NCI-H2081 treated with DMSO at 0.1 percent for 48 hours (cell line): ENCODE data around the gene SPAG5.

Source experiments
- DNase-seq: peaks from one replicate; lab custom pipeline; 2025; lab: John Stamatoyannopoulos, UW

SPAG5 gene, protein sequence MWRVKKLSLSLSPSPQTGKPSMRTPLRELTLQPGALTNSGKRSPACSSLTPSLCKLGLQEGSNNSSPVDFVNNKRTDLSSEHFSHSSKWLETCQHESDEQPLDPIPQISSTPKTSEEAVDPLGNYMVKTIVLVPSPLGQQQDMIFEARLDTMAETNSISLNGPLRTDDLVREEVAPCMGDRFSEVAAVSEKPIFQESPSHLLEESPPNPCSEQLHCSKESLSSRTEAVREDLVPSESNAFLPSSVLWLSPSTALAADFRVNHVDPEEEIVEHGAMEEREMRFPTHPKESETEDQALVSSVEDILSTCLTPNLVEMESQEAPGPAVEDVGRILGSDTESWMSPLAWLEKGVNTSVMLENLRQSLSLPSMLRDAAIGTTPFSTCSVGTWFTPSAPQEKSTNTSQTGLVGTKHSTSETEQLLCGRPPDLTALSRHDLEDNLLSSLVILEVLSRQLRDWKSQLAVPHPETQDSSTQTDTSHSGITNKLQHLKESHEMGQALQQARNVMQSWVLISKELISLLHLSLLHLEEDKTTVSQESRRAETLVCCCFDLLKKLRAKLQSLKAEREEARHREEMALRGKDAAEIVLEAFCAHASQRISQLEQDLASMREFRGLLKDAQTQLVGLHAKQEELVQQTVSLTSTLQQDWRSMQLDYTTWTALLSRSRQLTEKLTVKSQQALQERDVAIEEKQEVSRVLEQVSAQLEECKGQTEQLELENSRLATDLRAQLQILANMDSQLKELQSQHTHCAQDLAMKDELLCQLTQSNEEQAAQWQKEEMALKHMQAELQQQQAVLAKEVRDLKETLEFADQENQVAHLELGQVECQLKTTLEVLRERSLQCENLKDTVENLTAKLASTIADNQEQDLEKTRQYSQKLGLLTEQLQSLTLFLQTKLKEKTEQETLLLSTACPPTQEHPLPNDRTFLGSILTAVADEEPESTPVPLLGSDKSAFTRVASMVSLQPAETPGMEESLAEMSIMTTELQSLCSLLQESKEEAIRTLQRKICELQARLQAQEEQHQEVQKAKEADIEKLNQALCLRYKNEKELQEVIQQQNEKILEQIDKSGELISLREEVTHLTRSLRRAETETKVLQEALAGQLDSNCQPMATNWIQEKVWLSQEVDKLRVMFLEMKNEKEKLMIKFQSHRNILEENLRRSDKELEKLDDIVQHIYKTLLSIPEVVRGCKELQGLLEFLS

GRCh38 chr17:28598799-28599310 is at the start of gene SPAG5:
SPAG5 (minus strand) TSS chr17:28599025; CDS start chr17:28598946, 79 bp downstream.
- DNase-seq, result peak; percentile 41

- DNase-seq, result no peak
These were observed 47.4 kb upstream of the SPAG5 start for GRCh38 chr17:28646039-28646754.

DNA sequence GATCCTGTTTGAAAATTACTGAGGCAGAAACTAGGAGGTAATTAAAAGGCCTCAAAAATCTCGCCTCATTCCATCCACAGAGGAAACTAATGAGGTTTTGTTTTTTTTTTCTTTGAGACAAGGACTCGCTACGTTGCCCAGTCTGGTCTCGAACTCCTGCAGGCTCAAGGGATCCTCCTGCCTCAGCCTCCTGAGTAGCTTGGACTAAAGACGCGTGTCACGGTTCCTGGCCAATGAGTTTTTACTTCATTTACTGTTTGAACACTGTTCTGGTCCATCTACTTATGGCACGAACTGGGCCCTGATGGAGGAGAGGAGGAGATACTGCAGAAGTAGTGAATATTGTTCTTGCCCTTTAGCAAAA is 46.7 kb upstream of the SPAG5 start:
- DNase-seq, result no peak

DNA sequence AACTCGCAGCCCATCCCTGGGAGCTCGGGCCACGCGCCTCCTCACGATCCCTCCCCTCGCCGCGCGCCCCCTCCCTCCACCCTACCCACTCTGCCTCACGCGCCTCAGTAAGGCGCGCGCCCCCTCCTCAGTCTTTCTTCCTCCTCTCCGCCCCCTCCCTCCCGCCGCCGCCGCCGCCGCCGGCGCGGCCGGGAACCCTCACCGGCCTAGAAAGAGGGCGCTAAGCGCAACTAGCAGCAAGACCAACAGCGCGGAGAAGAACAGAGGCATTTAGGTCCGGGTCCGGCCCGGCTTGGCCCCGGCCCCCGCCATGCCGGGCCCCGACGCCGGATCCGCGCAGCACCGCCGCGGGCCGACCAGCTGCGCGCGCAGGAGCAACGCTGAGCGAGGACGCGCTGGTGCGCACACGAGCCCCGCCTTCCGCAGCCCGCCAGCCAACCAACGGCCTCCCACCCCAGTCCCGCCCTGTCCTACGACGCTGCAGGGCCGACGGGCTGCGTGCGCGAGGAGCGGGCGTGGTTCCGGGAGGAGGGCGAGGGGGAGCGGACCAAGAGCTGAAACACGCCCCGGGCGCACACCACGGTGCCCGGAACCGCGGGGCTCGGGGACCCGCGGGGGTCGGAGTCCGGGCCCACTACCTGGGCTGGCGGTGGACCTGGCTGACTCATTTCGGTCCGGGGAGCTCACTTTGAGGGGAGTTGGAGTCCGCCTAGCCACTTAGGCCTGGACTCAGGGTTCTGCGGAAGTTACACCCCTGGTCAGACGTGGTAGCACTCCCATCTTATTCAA is 46.2 kb upstream of the SPAG5 start, which contains the start of gene BLTP2:
TSS of gene BLTP2 (minus strand) at position 372 of the 789 bp plus-strand sequence. CDS start at position 270, 102 bp downstream.
- DNase-seq, result peak; percentile 1

DNA sequence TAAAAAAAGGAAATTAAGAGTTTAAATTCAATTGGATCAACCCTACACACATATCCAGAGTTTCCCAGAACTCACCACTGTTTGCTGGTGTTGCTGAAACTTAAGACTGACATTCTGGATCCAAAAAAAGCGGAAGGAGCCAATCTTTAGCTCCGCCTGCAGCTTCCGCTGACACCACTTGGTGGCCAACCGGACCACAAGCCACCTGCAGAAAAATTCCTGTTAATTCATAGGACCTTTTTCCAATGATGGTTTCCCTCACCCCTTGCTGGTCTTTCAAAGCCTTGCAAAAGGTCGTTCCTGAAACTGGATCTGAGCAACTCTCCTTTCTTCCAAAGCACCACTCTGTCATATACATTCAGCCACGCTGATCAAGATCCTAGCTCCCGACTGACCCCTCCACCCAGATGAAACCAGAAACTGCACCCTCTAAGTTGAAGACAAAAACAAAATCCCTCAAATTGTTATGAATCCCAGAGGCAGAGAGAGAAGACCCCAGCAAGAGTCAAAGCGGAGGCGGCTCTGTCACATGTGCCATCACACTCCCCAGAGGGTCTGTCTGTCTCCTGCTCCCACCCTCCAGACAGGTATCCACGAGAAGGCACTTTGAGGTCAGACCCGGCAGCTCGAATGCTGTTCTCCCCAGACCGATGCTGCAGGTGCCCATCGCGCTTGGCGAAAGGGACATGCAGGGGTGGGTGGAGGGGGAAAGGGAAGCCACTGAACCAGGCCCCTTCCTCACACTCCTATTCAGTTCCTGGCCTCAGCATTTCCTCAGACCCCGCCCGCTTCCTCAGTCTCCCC is 45.4 kb upstream of the SPAG5 start:
- DNase-seq, result no peak

- no peak for DNase-seq
These were observed 42.8 kb upstream of the SPAG5 start for GRCh38 chr17:28641579-28641978.

DNA sequence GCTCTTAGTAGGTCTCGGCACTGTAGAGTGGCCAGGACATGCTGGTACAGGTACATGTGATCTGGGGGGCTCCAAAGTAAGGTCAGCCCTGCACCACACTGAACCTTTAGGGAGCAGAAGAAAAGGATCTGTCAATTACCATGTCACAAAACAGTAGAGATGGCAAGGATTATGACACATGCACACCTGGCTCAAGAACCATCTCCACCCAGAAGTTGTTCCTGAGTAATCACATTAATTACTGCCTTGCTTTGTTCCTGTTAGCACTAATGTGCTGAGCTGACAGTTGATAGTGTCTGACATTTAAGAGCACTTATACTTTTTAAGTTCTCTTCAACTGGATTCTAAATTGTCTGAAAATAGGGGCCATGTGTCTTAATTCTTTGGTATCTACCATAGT is 36.7 kb upstream of the SPAG5 start:
- no peak for DNase-seq

- no peak for DNase-seq
These were observed 35.5 kb upstream of the SPAG5 start for GRCh38 chr17:28634206-28634865.

DNA sequence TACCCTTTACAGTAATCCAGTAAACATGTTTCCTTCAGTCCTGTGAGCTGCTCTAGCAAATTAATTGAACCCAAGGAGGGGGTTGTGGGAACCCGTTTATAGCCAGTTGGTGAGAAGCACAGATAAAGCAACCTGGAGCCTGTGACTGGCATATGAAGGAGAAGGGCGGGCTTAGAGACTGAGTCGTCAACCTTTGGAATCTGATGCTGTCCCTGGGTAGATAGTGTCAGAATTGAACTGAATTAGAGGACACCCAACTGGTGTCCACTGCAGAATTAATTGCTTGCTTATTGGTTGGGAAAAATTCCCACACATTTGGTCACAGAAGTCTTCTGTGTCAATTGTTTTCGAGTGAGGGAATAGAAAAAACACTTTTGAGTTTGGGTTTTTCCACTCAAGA is 28.0 kb upstream of the SPAG5 start:
- no peak for DNase-seq

- no peak for DNase-seq
These were observed 25.3 kb upstream of the SPAG5 start for GRCh38 chr17:28624148-28624547.

- no peak for DNase-seq
These were observed 24.9 kb upstream of the SPAG5 start for GRCh38 chr17:28623696-28624095.

DNA sequence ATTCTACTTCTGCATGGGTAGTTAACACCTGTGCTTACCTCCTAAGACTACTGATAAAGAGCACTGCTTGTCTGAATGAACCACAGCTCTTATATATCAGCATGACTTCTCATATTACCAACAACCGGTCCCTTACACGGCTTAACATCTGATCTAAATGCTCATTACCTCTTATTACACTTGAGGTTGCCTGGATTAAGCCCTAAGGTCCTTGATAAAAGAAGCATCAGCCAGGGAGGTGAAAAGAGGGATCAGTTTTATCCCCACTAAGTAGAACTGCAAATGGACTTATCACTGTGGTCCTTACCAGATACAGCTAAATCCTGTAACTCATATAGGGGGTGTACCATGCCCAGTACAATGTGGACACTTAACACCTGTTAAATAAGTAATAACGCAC is 23.4 kb upstream of the SPAG5 start:
- no peak for DNase-seq

GRCh38 chr17:28620010-28620409 is 21.2 kb upstream of the SPAG5 start:
- no peak for DNase-seq

- no peak for DNase-seq
These were observed 19.6 kb upstream of the SPAG5 start for GRCh38 chr17:28618464-28618863.

- no peak for DNase-seq
These were observed 17.5 kb upstream of the SPAG5 start for GRCh38 chr17:28616281-28616680.

DNA sequence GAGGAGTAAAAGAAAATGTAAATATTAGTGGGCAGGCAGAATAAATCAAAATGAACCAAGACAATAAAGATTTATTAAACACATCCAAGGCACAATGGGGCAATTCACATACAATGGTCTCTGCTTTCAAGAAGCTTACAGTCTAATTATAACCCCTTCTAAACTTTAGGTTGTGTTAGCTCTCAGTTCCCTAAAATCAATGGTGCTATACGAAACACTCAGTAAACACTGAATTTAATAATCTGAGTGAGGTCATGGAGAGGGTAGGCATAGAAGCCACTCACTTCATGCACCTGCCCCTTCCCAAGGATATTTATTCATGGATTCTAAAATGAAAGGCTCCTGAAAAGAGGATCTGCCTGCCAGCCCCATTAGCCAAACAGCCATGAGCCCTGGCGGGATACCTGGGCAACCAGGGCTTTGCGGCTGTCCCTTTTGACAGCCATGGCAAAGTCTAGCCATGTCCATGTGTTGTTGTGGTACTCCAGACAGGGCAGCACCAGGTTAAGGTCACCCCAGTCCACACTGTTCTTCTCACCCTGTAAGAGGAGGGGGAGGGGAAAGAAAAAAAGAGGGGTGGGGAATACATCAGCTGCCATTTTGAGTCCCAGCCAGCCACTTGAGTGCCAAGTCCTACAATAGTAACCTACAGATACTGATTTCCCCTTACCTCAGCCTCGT is 16.6 kb upstream of the SPAG5 start:
- DNase-seq, result no peak

GRCh38 chr17:28613931-28614381 is 15.1 kb upstream of the SPAG5 start, which contains the start of gene RSKR:
RSKR (minus strand) TSS chr17:28614185; CDS start chr17:28614161, 24 bp downstream.
- no peak for DNase-seq
